Neural progenitor cell (in vitro differentiated cells): ENCODE measurements around the gene PLP2. TPM values are rescaled to one million over a fixed set of nuclear protein-coding genes. Genes with fewer than 3 reads are reported as not detected.

Experiments
- DNase-seq: peaks from one replicate; pipeline ENCODE4 v3.0.0-alpha.2; 2016; ENCODE audit warnings: low spot score
- H2AFZ ChIP-seq: fragments of 200-600 bp; sonication (generic); replicated peaks from 2 replicates; pipeline ENCODE4 v1.6.1; 2016; ENCODE audit warnings: antibody characterized with exemption
- H3F3A ChIP-seq: fragments of 200-600 bp; sonication (generic); 2 replicates; pipeline ENCODE4 v1.6.1; 2016; ENCODE audit warnings: antibody characterized with exemption, low read depth
- H3K27ac ChIP-seq: fragments of 200-600 bp; sonication (generic); 2 replicates; pipeline ENCODE4 v1.5.1; 2016; ENCODE audit warnings: mild to moderate bottlenecking
- H3K27me3 ChIP-seq: fragments of 200-600 bp; sonication (generic); 2 replicates; pipeline ENCODE4 v1.6.1; 2016; ENCODE audit warnings: mild to moderate bottlenecking, moderate library complexity
- H3K36me3 ChIP-seq: fragments of 200-600 bp; sonication (generic); 2 replicates; pipeline ENCODE4 v1.5.1; 2016
- H3K4me1 ChIP-seq: fragments of 200-600 bp; sonication (generic); 2 replicates; pipeline ENCODE4 v1.6.1; 2016; ENCODE audit warnings: mixed run types
- H3K4me2 ChIP-seq: fragments of 200-600 bp; sonication (generic); 2 replicates; pipeline ENCODE4 v1.6.1; 2016
- H3K4me3 ChIP-seq: fragments of 200-600 bp; sonication (generic); 2 replicates; pipeline ENCODE4 v1.5.1; 2016
- H3K79me2 ChIP-seq: fragments of 200-600 bp; sonication (generic); 2 replicates; pipeline ENCODE4 v1.6.1; 2016; ENCODE audit warnings: low read depth
- H3K9ac ChIP-seq: fragments of 200-600 bp; sonication (generic); 2 replicates; pipeline ENCODE4 v1.6.1; 2016
- H3K9me3 ChIP-seq: fragments of 200-600 bp; sonication (generic); 2 replicates; pipeline ENCODE4 v1.5.1; 2016; ENCODE audit warnings: low read depth
- H4K20me1 ChIP-seq: fragments of 200-600 bp; sonication (generic); 2 replicates; pipeline ENCODE4 v1.6.1; 2016; ENCODE audit warnings: low read depth
- H3K27ac Mint-ChIP-seq: 3 replicates; pipeline ENCODE4 v1.8.0; 2021; ENCODE audit warnings: mixed read lengths
- H3K27me3 Mint-ChIP-seq: 2 replicates; pipeline ENCODE4 v1.8.0; 2022; ENCODE audit warnings: low read depth, mild to moderate bottlenecking, inconsistent platforms, moderate library complexity, mixed read lengths; ENCODE audit not compliant: insufficient read depth
- H3K36me3 Mint-ChIP-seq: 3 replicates; pipeline ENCODE4 v1.8.0; 2021; ENCODE audit warnings: mixed read lengths
- H3K4me1 Mint-ChIP-seq: 3 replicates; pipeline ENCODE4 v1.8.0; 2021; ENCODE audit warnings: mixed read lengths
- H3K4me3 Mint-ChIP-seq: 3 replicates; pipeline ENCODE4 v1.8.0; 2021; ENCODE audit warnings: mild to moderate bottlenecking, moderate library complexity, mixed read lengths
- H3K9me3 Mint-ChIP-seq: 3 replicates; pipeline ENCODE4 v1.8.0; 2020; ENCODE audit warnings: mixed read lengths
- EZH2 ChIP-seq: fragments of 200-600 bp; sonication (generic); IDR thresholded peaks from 2 replicates; pipeline ENCODE4 v1.6.1; 2017; ENCODE audit warnings: antibody characterized with exemption, mild to moderate bottlenecking, moderate library complexity
- EZH2phosphoT487 ChIP-seq: fragments of 200-600 bp; sonication (generic); IDR thresholded peaks from 2 replicates; pipeline ENCODE4 v1.6.1; 2017; ENCODE audit warnings: antibody characterized with exemption
- total RNA-seq: library from RNA; depleted of rRNA; stranded (reverse); fragments of >200 nt; gene quantifications from 2 replicates; pipeline ENCODE4 v1.2.3, GENCODE V29; 2015; ENCODE audit warnings: low replicate concordance
- TF ChIP-seq, protein P1 (sequence below): fragments of 200-600 bp; sonication (generic); IDR thresholded peaks from 2 replicates; pipeline ENCODE4 v1.5.1; 2017; ENCODE audit warnings: antibody characterized with exemption, mild to moderate bottlenecking

The PLP2 gene
- total RNA-seq, 1 donor from 2014 or later, result 0.13 TPM

DNA sequence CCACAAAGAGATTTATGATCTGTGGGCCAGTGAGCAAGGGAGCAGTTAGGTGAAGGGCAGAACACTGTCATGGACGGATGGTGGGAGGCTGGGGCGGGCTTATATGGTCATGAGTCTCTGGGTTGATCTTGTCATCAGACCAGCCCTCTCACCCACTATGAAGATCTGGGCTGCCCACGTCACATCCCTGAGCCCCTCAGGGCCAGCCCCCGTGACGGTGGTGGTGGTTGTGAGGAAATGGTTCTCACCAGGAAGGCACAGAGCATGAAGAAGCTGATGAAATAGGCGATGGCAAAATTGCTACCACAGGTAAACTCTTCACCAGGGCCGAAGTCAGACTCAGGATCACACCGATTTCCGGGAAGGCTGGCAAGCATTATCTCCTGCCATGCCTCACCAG lies 39.4 kb downstream of the PLP2 start:
- Histone ChIP-seq H3K27me3 (no peaks in the 10 kb centered on the region), H3K79me2 (no peaks in the 10 kb centered on the region), H4K20me1 (no peaks in the 10 kb centered on the region), H3K4me2 (no peak overlapping the region), H3K9me3 (no peaks in the 10 kb centered on the region), H3K9ac (no peak overlapping the region), H3K27ac (no peak overlapping the region), H3K4me1 (no peaks in the 10 kb centered on the region), H3F3A (no peaks in the 10 kb centered on the region), H3K4me3 (no peak overlapping the region), H2AFZ (no peak overlapping the region), H3K36me3 (no peaks in the 10 kb centered on the region)
- Mint-ChIP-seq H3K27me3 (peaks cover 10% of the 10 kb centered on the region), H3K36me3 (no peaks in the 10 kb centered on the region), H3K4me1 (no peaks in the 10 kb centered on the region), H3K27ac (no peak overlapping the region), H3K9me3 (peaks cover 18% of the 10 kb centered on the region), H3K4me3 (no peak overlapping the region)
- TF ChIP-seq, protein P1, sequence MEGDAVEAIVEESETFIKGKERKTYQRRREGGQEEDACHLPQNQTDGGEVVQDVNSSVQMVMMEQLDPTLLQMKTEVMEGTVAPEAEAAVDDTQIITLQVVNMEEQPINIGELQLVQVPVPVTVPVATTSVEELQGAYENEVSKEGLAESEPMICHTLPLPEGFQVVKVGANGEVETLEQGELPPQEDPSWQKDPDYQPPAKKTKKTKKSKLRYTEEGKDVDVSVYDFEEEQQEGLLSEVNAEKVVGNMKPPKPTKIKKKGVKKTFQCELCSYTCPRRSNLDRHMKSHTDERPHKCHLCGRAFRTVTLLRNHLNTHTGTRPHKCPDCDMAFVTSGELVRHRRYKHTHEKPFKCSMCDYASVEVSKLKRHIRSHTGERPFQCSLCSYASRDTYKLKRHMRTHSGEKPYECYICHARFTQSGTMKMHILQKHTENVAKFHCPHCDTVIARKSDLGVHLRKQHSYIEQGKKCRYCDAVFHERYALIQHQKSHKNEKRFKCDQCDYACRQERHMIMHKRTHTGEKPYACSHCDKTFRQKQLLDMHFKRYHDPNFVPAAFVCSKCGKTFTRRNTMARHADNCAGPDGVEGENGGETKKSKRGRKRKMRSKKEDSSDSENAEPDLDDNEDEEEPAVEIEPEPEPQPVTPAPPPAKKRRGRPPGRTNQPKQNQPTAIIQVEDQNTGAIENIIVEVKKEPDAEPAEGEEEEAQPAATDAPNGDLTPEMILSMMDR, result no peak
- no peak for TF ChIP-seq EZH2
- no peak for TF ChIP-seq EZH2phosphoT487
- DNase-seq, result no peak

- no peaks in the 10 kb centered on the region for H3K4me1 Mint-ChIP-seq
- H3K27ac Mint-ChIP-seq, result no peak overlapping the region
- Histone ChIP-seq H2AFZ (no peak overlapping the region), H3K27ac (no peak overlapping the region), H3F3A (no peaks in the 10 kb centered on the region), H3K79me2 (no peaks in the 10 kb centered on the region), H3K36me3 (no peaks in the 10 kb centered on the region), H3K9me3 (no peaks in the 10 kb centered on the region), H3K4me2 (no peak overlapping the region), H3K4me3 (no peak overlapping the region), H3K27me3 (no peaks in the 10 kb centered on the region), H3K4me1 (no peaks in the 10 kb centered on the region), H4K20me1 (no peaks in the 10 kb centered on the region), H3K9ac (no peak overlapping the region)
- peaks cover 27% of the 10 kb centered on the region for H3K9me3 Mint-ChIP-seq
- no peaks in the 10 kb centered on the region for H3K36me3 Mint-ChIP-seq
- peaks cover 10% of the 10 kb centered on the region for H3K27me3 Mint-ChIP-seq
- DNase-seq, result no peak
- TF ChIP-seq, protein P1, result no peak
- TF ChIP-seq EZH2phosphoT487 (no peak), EZH2 (no peak)
- no peak overlapping the region for H3K4me3 Mint-ChIP-seq
Measured at GRCh38 chrX:49212209-49212608, 40.5 kb downstream of the PLP2 start.

GRCh38 chrX:49212861-49213260 lies 41.2 kb downstream of the PLP2 start:
- no peaks in the 10 kb centered on the region for H3K79me2 ChIP-seq
- no peak overlapping the region for H3K4me3 Mint-ChIP-seq
- no peaks in the 10 kb centered on the region for H3K4me1 ChIP-seq
- H3K36me3 ChIP-seq, result no peaks in the 10 kb centered on the region
- H3K9me3 ChIP-seq, result no peaks in the 10 kb centered on the region
- H3K4me2 ChIP-seq, result no peak overlapping the region
- H3F3A ChIP-seq, result no peaks in the 10 kb centered on the region
- TF ChIP-seq, protein P1, result no peak
- TF ChIP-seq EZH2, result no peak
- no peak for TF ChIP-seq EZH2phosphoT487
- no peak overlapping the region for H2AFZ ChIP-seq
- no peaks in the 10 kb centered on the region for H3K4me1 Mint-ChIP-seq
- H3K27me3 ChIP-seq, result no peaks in the 10 kb centered on the region
- DNase-seq, result no peak
- H3K27me3 Mint-ChIP-seq, result peaks cover 13% of the 10 kb centered on the region
- H3K36me3 Mint-ChIP-seq, result no peaks in the 10 kb centered on the region
- H3K4me3 ChIP-seq, result no peak overlapping the region
- H3K9me3 Mint-ChIP-seq, result peaks cover 34% of the 10 kb centered on the region
- no peak overlapping the region for H3K27ac Mint-ChIP-seq
- H3K9ac ChIP-seq, result no peak overlapping the region
- no peaks in the 10 kb centered on the region for H4K20me1 ChIP-seq
- no peak overlapping the region for H3K27ac ChIP-seq
